Heart left ventricle (tissue), 16 donors: ENCODE measurements around the gene CNPY1. TPM values are rescaled to one million over a fixed set of nuclear protein-coding genes. Genes with fewer than 3 reads are reported as not detected.

Source experiments
- ATAC-seq, 4 donors: fragments of 200-7000 bp; cut with Tn5 transposase; one replicate each; pipeline ENCODE4 v1.9.1; 2020 to 2022; ENCODE audit warnings: moderate library complexity in 4 of 4, mild to moderate bottlenecking in 3 of 4, moderate number of reproducible peaks in 1 of 4
- DNase-seq, 5 donors: peaks; one replicate each; pipeline ENCODE4 v3.0.0-alpha.2; 2020
- H3K27ac ChIP-seq, 12 donors: fragments of 200-600 bp; sonication (generic) in 4 of 12; one replicate each; pipeline versions ENCODE4 v1.5.0 to v1.8.0; 2016 to 2022; ENCODE audit warnings: mild to moderate bottlenecking in 2 of 12
- H3K27me3 ChIP-seq, 9 donors: fragments of 200-600 bp; sonication (generic) in 2 of 9; one replicate each; pipeline versions ENCODE4 v1.5.1 to v1.8.0; 2016 to 2022; ENCODE audit warnings: mild to moderate bottlenecking in 3 of 9
- H3K36me3 ChIP-seq, 9 donors: fragments of 200-600 bp; sonication (generic) in 2 of 9; one replicate each; pipeline versions ENCODE4 v1.5.0 to v1.8.0; 2018 to 2022; ENCODE audit warnings: mild to moderate bottlenecking in 2 of 9
- H3K4me1 ChIP-seq, 12 donors: fragments of 200-600 bp; sonication (generic) in 4 of 12; one replicate each; pipeline versions ENCODE4 v1.5.0 to v1.8.0; 2016 to 2022; ENCODE audit warnings: mild to moderate bottlenecking in 3 of 12
- H3K4me3 ChIP-seq, 12 donors: fragments of 200-600 bp; sonication (generic) in 4 of 12; one replicate each; pipeline versions ENCODE4 v1.5.0 to v1.8.0; 2017 to 2022; ENCODE audit warnings: mild to moderate bottlenecking in 9 of 12, moderate library complexity in 4 of 12
- H3K9me3 ChIP-seq, 12 donors: fragments of 200-600 bp; sonication (generic) in 4 of 12; one replicate each; pipeline versions ENCODE4 v1.5.0 to v1.8.0; 2016 to 2022; ENCODE audit warnings: mild to moderate bottlenecking in 1 of 12
- POLR2A ChIP-seq, 2 donors: fragments of 450-650 bp; IDR thresholded peaks; one replicate each; pipeline ENCODE4 v1.6.1; 2017; ENCODE audit warnings: antibody characterized with exemption in 2 of 2, mild to moderate bottlenecking in 2 of 2, moderate library complexity in 2 of 2
- WGBS, 4 donors: extraction: QIAGEN DNeasy Blood & Tissue Kit in 2 of 4; methylation state at CpG; one replicate each; pipeline versions ENCODE4 v1.1.5 to v1.1.7; 2013 to 2018; 5-methylcytosine and 5-hydroxymethylcytosine counted together
- intact Hi-C, 10 donors: fragments of 100-400 bp; cut with DNase I; formaldehyde crosslinking; loops; one replicate each; pipeline versions ENCODE4 v1.11.1 to v1.14.2; 2022
- polyA plus RNA-seq, 2 donors: library from polyadenylated mRNA; stranded (reverse); fragments of 200-250 nt; gene quantifications; one replicate each; pipeline ENCODE4 v1.2.3, GENCODE V29; 2013
- total RNA-seq, 9 donors: library from RNA; depleted of rRNA in 2 of 9; stranded (reverse); fragments of >200 nt in 2 of 9; fragmentation: NEBNext Ultra II Directional in 3 of 9; extraction: Animal tissue kit (Norgen Biotek cat#: 25700) in 3 of 9; gene quantifications; one replicate each; pipeline versions ENCODE4 v1.1.0 to v1.2.4, GENCODE V29; 2016 to 2023
- TF ChIP-seq, protein P1 (sequence below), 12 donors: fragments of 200-600 bp; sonication (generic) in 4 of 12; IDR thresholded peaks; one replicate each; pipeline versions ENCODE4 v1.5.0 to v1.8.0; 2018 to 2022; ENCODE audit warnings: antibody characterized with exemption in 12 of 12, mild to moderate bottlenecking in 5 of 12
- donor health status: ischemic (EF 13 %, LVEDD 7.1; RV severe dilation, severe dysfunction).
- donor health status: healthy with polysubstance abuse.
- donor health status: DM: no; HTN: yes; CAD: no.
- donor health status: DM: no; HTN: no; CAD: no.
- donor health status: ischemic (EF 25% LVEDD 6.9; RV normal size, moderate dysfunction).
- donor health status: ischemic (EF 25% LVEDD 5.7; RV mildly dilated, moderate dysfunction).
- donor health status: healthy.
- donor health status: DM: yes; HTN: yes; CAD: no.
- donor health status: ischemic (EF 35%, LVEDD 5.7; RV mildly dilated, moderate dysfunction).
- donor health status: nonischemic (EF 11% LVEDD 7.7; RV severe dilation, severe dysfunction).
- donor health status: DM: yes; HTN: yes; CAD: no.
- donor health status: PGD.
- donor health status: ischemic (EF 29% LVEDD 5.4; RV normal size, mild dysfunction).
- donor health status: nonischemic (EF 23%, LVEDD 6.1; RV moderate dilation, normal function).

CNPY1 gene
- total and polyA plus RNA-seq, 11 donors = not detected

DNA sequence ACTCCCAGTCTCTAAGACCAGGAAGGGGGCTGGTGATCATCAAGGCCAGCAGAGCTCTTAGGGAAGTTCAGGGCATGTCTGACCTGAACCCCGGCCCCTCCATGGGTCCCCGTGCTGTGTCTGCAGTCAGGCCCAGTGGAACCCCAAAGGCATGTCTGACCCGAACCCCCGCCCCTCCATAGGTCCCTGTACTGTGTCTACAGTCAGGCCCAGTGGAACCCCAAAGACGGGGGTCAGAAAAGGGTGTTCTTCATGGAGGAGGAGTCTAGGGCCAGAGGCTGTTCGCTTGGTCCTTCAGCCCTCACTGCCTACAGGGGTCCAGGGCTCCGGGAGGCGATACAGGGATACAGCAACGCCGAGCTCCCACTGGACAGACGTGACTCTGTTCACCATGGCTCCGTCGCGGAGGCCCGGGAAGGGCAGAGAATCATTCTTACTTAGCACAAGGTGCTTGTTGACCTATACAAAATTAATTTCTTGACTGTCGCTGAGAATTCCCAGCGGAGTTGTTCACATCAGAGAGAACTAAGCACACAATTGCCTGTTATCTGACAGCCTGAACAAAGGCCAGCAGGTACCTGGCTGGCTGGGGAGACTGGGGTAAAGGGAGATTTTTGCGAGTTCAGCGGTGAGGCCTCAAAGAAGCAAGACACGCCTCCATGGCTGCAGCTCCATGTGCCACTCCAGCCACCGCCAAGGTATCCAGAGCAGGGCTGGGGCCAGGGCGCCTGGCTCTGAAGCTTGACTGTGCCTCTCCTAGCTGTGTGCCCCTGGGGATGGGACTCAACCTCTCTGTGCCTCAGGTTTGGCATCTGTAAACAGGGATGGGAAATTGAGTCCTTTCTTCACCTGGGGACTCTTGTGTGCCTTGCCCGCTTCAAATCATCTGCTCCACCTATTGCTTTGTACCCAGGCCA is 61.6 kb downstream of the CNPY1 start:
- no peak for DNase-seq
- 85 to 94% (median 90%) methylated on average over 16 to 23 of the region's 23 CpGs for WGBS, 4 donors
- Histone ChIP-seq H3K36me3 (no peaks in the 10 kb centered on the region), H3K4me3 (no peak overlapping the region), H3K4me1 (peaks cover 0 to 4% (median 0%) of the 10 kb centered on the region in 12 donors), H3K9me3 (no peaks in the 10 kb centered on the region), H3K27ac (no peak overlapping the region), H3K27me3 (peaks cover 4 to 85% (median 23%) of the 10 kb centered on the region in 9 donors)
- intact Hi-C loops = loop anchor here in 1 of 10 donors (5.0 kb wide), 1 partner anchor 47 kb away; no protein-coding TSS in a partner anchor
- TF ChIP-seq POLR2A (IDR thresholded peaks at IDR 0.05) = no peak
- TF ChIP-seq, protein P1, sequence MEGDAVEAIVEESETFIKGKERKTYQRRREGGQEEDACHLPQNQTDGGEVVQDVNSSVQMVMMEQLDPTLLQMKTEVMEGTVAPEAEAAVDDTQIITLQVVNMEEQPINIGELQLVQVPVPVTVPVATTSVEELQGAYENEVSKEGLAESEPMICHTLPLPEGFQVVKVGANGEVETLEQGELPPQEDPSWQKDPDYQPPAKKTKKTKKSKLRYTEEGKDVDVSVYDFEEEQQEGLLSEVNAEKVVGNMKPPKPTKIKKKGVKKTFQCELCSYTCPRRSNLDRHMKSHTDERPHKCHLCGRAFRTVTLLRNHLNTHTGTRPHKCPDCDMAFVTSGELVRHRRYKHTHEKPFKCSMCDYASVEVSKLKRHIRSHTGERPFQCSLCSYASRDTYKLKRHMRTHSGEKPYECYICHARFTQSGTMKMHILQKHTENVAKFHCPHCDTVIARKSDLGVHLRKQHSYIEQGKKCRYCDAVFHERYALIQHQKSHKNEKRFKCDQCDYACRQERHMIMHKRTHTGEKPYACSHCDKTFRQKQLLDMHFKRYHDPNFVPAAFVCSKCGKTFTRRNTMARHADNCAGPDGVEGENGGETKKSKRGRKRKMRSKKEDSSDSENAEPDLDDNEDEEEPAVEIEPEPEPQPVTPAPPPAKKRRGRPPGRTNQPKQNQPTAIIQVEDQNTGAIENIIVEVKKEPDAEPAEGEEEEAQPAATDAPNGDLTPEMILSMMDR (IDR thresholded peaks at IDR 0.05) = no peak
- no peak for ATAC-seq

DNA sequence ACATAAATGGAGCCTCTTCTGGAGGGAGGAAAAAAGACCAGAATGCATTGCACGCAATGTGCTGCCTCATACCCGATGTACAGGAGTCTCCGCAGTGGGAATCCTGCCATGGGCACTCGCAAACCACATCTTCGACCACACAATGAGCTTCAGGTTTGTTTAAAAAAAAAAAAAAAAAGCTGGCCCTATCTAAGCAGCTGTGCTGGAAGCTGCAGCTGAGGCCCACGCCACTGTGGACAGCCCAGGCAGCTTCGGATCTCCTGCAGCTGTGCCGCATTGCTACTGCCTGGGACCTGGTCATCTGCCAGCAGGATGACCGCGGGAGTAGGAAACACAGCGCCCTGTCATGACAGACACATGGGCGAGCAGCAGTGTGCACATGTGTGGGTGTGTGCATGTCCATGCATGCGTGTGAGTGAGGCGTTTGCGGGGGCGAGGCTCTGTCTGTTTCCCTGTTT is 62.5 kb downstream of the CNPY1 start:
- intact Hi-C loops = no loop called here
- no peaks in the 10 kb centered on the region for H3K36me3 ChIP-seq
- DNase-seq (peak in 2 of 5 donors; percentile 51 to 57), ATAC-seq (peak in 3 of 4 donors; percentile 33 to 83 (median 60))
- H3K27me3 ChIP-seq = peaks cover 4 to 87% (median 23%) of the 10 kb centered on the region in 9 donors
- TF ChIP-seq, protein P1 (IDR thresholded peaks at IDR 0.05) = no peak
- TF ChIP-seq POLR2A (IDR thresholded peaks at IDR 0.05) = no peak
- no peak overlapping the region for H3K4me3 ChIP-seq
- 53 to 66% (median 58%) methylated on average over 16 of the region's 16 CpGs for WGBS, 4 donors
- H3K27ac ChIP-seq = no peak overlapping the region
- peaks cover 0 to 4% (median 0%) of the 10 kb centered on the region in 12 donors for H3K4me1 ChIP-seq
- H3K9me3 ChIP-seq = no peaks in the 10 kb centered on the region

DNA sequence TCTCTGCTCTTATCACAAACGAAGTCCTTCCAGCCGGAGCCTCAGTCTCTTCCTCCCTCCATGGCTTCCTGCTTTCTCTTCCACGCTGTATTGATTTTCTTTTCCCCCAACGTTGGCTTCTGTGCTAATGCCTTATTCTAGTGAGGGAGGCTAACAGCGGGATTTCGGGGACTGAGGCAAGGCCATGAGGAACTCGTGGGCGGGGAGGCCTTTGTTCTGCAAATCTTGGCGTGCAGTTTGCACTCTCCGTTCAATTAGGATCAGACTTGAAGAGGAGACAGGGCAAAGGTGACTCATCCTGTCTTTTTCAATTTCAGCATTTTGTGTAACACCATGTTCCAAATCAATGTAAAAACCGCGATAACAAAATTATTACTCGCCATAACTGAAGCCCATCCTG is 63.1 kb downstream of the CNPY1 start:
- peaks cover 0 to 4% (median 0%) of the 10 kb centered on the region in 12 donors for H3K4me1 ChIP-seq
- H3K36me3 ChIP-seq = no peaks in the 10 kb centered on the region
- H3K27ac ChIP-seq = no peak overlapping the region
- no peak for TF ChIP-seq POLR2A (IDR thresholded peaks at IDR 0.05)
- TF ChIP-seq, protein P1 (IDR thresholded peaks at IDR 0.05) = no peak
- DNase-seq (no peak), ATAC-seq (peak in 2 of 4 donors; percentile 16 to 54)
- 28 to 39% (median 37%) methylated on average over 13 of the region's 13 CpGs for WGBS, 4 donors
- intact Hi-C loops = no loop called here
- H3K27me3 ChIP-seq = peaks cover 0 to 87% (median 26%) of the 10 kb centered on the region in 9 donors
- H3K4me3 ChIP-seq = no peak overlapping the region
- no peaks in the 10 kb centered on the region for H3K9me3 ChIP-seq

DNA sequence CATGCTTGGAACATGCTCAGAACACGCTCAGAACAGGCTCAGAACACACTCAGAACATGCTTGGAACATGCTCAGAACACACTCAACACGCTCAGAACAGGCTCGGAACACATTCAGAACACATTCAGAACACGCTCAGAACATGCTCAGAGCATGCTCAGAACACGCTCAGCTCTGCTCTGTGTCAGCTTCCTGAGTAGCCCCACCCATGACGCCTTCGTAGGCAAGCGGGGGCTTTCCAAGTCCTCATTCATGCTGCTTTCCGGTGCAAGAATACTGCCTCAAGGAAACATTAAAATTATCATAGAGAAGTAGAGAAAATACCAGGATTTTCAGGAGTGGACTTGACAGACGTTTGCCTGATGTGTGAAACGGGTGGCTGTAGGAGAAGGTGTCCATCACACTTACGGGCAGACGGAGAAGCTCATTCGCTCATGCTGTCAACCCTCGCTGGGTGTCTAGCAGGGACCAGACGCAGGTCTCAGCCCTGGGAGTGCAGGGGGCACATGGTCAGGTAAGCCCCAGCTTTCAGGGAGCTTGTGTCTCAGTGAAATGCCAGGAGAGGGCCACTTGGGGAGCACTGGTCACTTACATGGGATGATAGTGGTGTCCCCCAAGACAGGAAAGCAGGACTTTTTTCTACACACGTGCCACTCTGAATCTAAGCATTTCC is 63.7 kb downstream of the CNPY1 start:
- WGBS, 4 donors = 47 to 60% (median 56%) methylated on average over 17 of the region's 17 CpGs
- no peaks in the 10 kb centered on the region for H3K36me3 ChIP-seq
- intact Hi-C loops = no loop called here
- no peaks in the 10 kb centered on the region for H3K9me3 ChIP-seq
- H3K27ac ChIP-seq = no peak overlapping the region
- peaks cover 0 to 4% (median 0%) of the 10 kb centered on the region in 12 donors for H3K4me1 ChIP-seq
- H3K4me3 ChIP-seq = no peak overlapping the region
- DNase-seq = no peak
- TF ChIP-seq POLR2A (IDR thresholded peaks at IDR 0.05) = no peak
- peak in 1 of 4 donors; percentile 76 for ATAC-seq
- H3K27me3 ChIP-seq = peaks cover 0 to 84% (median 26%) of the 10 kb centered on the region in 9 donors
